HUES64 (cell line): ENCODE data around the gene COL27A1.
A peak's percentile ranks its signal among the peaks of the same experiment; 100 is the strongest.

Experiments
- H3K27ac ChIP-seq: 2 replicates; pipeline ENCODE4 v1.7.0; 2013; ENCODE audit warnings: low read depth, low read length, inconsistent platforms
- H3K27me3 ChIP-seq: 2 replicates; pipeline ENCODE4 v1.6.1; 2013; ENCODE audit warnings: mild to moderate bottlenecking, low read length; ENCODE audit not compliant: insufficient read depth
- H3K36me3 ChIP-seq: 2 replicates; pipeline ENCODE4 v1.6.1; 2013; ENCODE audit warnings: mild to moderate bottlenecking, low read length; ENCODE audit not compliant: insufficient read depth
- H3K4me1 ChIP-seq: 2 replicates; pipeline ENCODE4 v1.6.1; 2013; ENCODE audit warnings: mild to moderate bottlenecking, low read length, moderate library complexity; ENCODE audit not compliant: insufficient read depth
- H3K4me3 ChIP-seq: 2 replicates; pipeline ENCODE4 v1.5.1; 2013; ENCODE audit warnings: mild to moderate bottlenecking, low read length, moderate library complexity
- H3K9ac ChIP-seq: 2 replicates; pipeline ENCODE4 v1.6.1; 2013; ENCODE audit warnings: mild to moderate bottlenecking, low read depth, low read length
- H3K9me3 ChIP-seq: 2 replicates; pipeline ENCODE4 v1.6.1; 2013; ENCODE audit warnings: low read depth, low read length; ENCODE audit not compliant: insufficient read depth
- WGBS: fragments of 150-250, 120-280 bp; methylation state at CpG from one replicate; pipeline ENCODE4 v1.1.7; 2013; ENCODE audit warnings: missing lambda C conversion rate; 5-methylcytosine and 5-hydroxymethylcytosine counted together

Gene COL27A1

GRCh38 chr9:114172981-114173833, 17.9 kb downstream of the COL27A1 start:
- Histone ChIP-seq H3K27me3 (no peaks in the 10 kb centered on the region), H3K4me3 (no peak overlapping the region), H3K9ac (no peak overlapping the region), H3K9me3 (no peaks in the 10 kb centered on the region), H3K27ac (no peak overlapping the region), H3K4me1 (peaks cover 9% of the 10 kb centered on the region; the same call in 1 of the 2 replicates), H3K36me3 (peaks cover 19% of the 10 kb centered on the region; the same call in 1 of the 2 replicates)
- WGBS = 87% methylated on average over 20 of the region's 20 CpGs

- Histone ChIP-seq H3K27me3 (no peaks in the 10 kb centered on the region), H3K4me1 (peaks cover 9% of the 10 kb centered on the region; the same call in 1 of the 2 replicates), H3K27ac (no peak overlapping the region), H3K9ac (no peak overlapping the region), H3K9me3 (no peaks in the 10 kb centered on the region), H3K36me3 (peaks cover 12% of the 10 kb centered on the region; the same call in 1 of the 2 replicates), H3K4me3 (no peak overlapping the region)
- 79% methylated on average over 3 of the region's 3 CpGs for WGBS
Measured at GRCh38 chr9:114174557-114174875, 19.2 kb downstream of the COL27A1 start.

GRCh38 chr9:114174876-114175771, 19.8 kb downstream of the COL27A1 start:
- peaks cover 9% of the 10 kb centered on the region; the same call in 1 of the 2 replicates for H3K4me1 ChIP-seq
- 0 out of 2 replicates have a peak overlapping the region, but pooled peaks have one; percentile 20 for H3K9ac ChIP-seq
- H3K9me3 ChIP-seq = no peaks in the 10 kb centered on the region
- H3K27ac ChIP-seq = no peak overlapping the region
- H3K27me3 ChIP-seq = no peaks in the 10 kb centered on the region
- 84% methylated on average over 26 of the region's 26 CpGs for WGBS
- peaks cover 10% of the 10 kb centered on the region; the same call in 1 of the 2 replicates for H3K36me3 ChIP-seq
- no peak overlapping the region for H3K4me3 ChIP-seq

GRCh38 chr9:114176624-114177291, 21.4 kb downstream of the COL27A1 start:
- Histone ChIP-seq H3K9me3 (no peaks in the 10 kb centered on the region), H3K4me1 (peaks cover 9% of the 10 kb centered on the region; the same call in 1 of the 2 replicates), H3K4me3 (no peak overlapping the region), H3K9ac (no peak overlapping the region), H3K27ac (no peak overlapping the region), H3K36me3 (peaks cover 3% of the 10 kb centered on the region; the same call in 1 of the 2 replicates), H3K27me3 (no peaks in the 10 kb centered on the region)
- 88% methylated on average over 11 of the region's 11 CpGs for WGBS

GRCh38 chr9:114177423-114178064, 22.2 kb downstream of the COL27A1 start:
- Histone ChIP-seq H3K4me3 (no peak overlapping the region), H3K9me3 (no peaks in the 10 kb centered on the region), H3K27ac (no peak overlapping the region), H3K4me1 (peaks cover 9% of the 10 kb centered on the region; the same call in 1 of the 2 replicates), H3K9ac (no peak overlapping the region), H3K27me3 (no peaks in the 10 kb centered on the region), H3K36me3 (no peaks in the 10 kb centered on the region; the same call in 1 of the 2 replicates)
- WGBS = 73% methylated on average over 6 of the region's 6 CpGs

- 93% methylated on average over 8 of the region's 8 CpGs for WGBS
- no peak overlapping the region for H3K9ac ChIP-seq
Measured at GRCh38 chr9:114178076-114178475, 22.7 kb downstream of the COL27A1 start.

GRCh38 chr9:114178756-114179450, 23.6 kb downstream of the COL27A1 start:
- H3K27ac ChIP-seq = no peak overlapping the region
- no peaks in the 10 kb centered on the region for H3K36me3 ChIP-seq
- H3K4me1 ChIP-seq = peaks cover 9% of the 10 kb centered on the region; the same call in 1 of the 2 replicates
- H3K9me3 ChIP-seq = no peaks in the 10 kb centered on the region
- H3K27me3 ChIP-seq = no peaks in the 10 kb centered on the region
- 93% methylated on average over 10 of the region's 10 CpGs for WGBS
- H3K4me3 ChIP-seq = no peak overlapping the region
- H3K9ac ChIP-seq = no peak overlapping the region

More at GRCh38 chr9:114178076-114178475, 22.7 kb downstream of the COL27A1 start:
- no peaks in the 10 kb centered on the region for H3K9me3 ChIP-seq
- H3K36me3 ChIP-seq = no peaks in the 10 kb centered on the region; the same call in 1 of the 2 replicates
- no peak overlapping the region for H3K27ac ChIP-seq
- no peaks in the 10 kb centered on the region for H3K27me3 ChIP-seq
- no peak overlapping the region for H3K4me3 ChIP-seq
- H3K4me1 ChIP-seq = peaks cover 9% of the 10 kb centered on the region; the same call in 1 of the 2 replicates

GRCh38 chr9:114179516-114179915, 24.2 kb downstream of the COL27A1 start:
- H3K36me3 ChIP-seq = no peaks in the 10 kb centered on the region

GRCh38 chr9:114180696-114181606, 25.6 kb downstream of the COL27A1 start:
- Histone ChIP-seq H3K36me3 (no peaks in the 10 kb centered on the region; the same call in 1 of the 2 replicates), H3K9ac (no peak overlapping the region), H3K4me1 (peaks cover 3% of the 10 kb centered on the region; the same call in 1 of the 2 replicates), H3K27me3 (no peaks in the 10 kb centered on the region), H3K4me3 (no peak overlapping the region), H3K27ac (no peak overlapping the region), H3K9me3 (no peaks in the 10 kb centered on the region)
- 78% methylated on average over 14 of the region's 14 CpGs for WGBS

More at GRCh38 chr9:114179516-114179915, 24.2 kb downstream of the COL27A1 start:
- H3K27me3 ChIP-seq = no peaks in the 10 kb centered on the region
- peaks cover 9% of the 10 kb centered on the region; the same call in 1 of the 2 replicates for H3K4me1 ChIP-seq
- H3K27ac ChIP-seq = no peak overlapping the region
- no peak overlapping the region for H3K9ac ChIP-seq
- WGBS = 93% methylated on average over 2 of the region's 2 CpGs
- H3K9me3 ChIP-seq = no peaks in the 10 kb centered on the region
- no peak overlapping the region for H3K4me3 ChIP-seq
